ENCODE data around the gene ADAMTS10. TPM values are rescaled to one million over a fixed set of nuclear protein-coding genes. Genes with fewer than 3 reads are reported as not detected.

Gene ADAMTS10
- polyA plus RNA-seq, 2 donors: 7.3 to 11.7 TPM

Other genes starting within 250 kb of the ADAMTS10 start
- 100 to 1,000 TPM in 1 of 2 donors, 10 to 100 TPM in 1; 27.2 to 126 TPM for gene ANGPTL4, start 246.6 kb downstream of the ADAMTS10 start, polyA plus RNA-seq
- gene RAB11B, start 220.4 kb downstream of the ADAMTS10 start, polyA plus RNA-seq: 10 to 100 TPM; 60.8 to 75.3 TPM
- 10 to 100 TPM; 22.0 to 29.0 TPM for gene MARCHF2, start 197.4 kb downstream of the ADAMTS10 start, polyA plus RNA-seq
- 100 to 1,000 TPM in 1 of 2 donors, 10 to 100 TPM in 1; 49.9 to 134 TPM for gene HNRNPM, start 165.7 kb downstream of the ADAMTS10 start, polyA plus RNA-seq
- gene PRAM1, start 108.1 kb downstream of the ADAMTS10 start, polyA plus RNA-seq: 1 to 10 TPM in 1 of 2 donors, under 1 TPM in 1; 0.28 to 1.4 TPM
- 10 to 100 TPM; 22.6 to 27.2 TPM for gene ZNF414, start 96.5 kb downstream of the ADAMTS10 start, polyA plus RNA-seq
- 1 to 10 TPM; 2.5 to 7.9 TPM for gene MYO1F, start 33.3 kb downstream of the ADAMTS10 start, polyA plus RNA-seq
- gene NFILZ, start 19.9 kb upstream of the ADAMTS10 start, polyA plus RNA-seq: not detected
- not detected for gene ACTL9, start 88.1 kb upstream of the ADAMTS10 start, polyA plus RNA-seq
- gene OR2Z1, start 110.9 kb upstream of the ADAMTS10 start, polyA plus RNA-seq: not detected
- gene ZNF558, start 221.6 kb upstream of the ADAMTS10 start, polyA plus RNA-seq: 10 to 100 TPM in 1 of 2 donors, 1 to 10 TPM in 1; 8.5 to 11.8 TPM
- not detected for gene MBD3L1, start 221.7 kb upstream of the ADAMTS10 start, polyA plus RNA-seq